ENCODE results near the gene ARID3A. TPM values are rescaled to one million over a fixed set of nuclear protein-coding genes. Genes with fewer than 3 reads are reported as not detected.
A peak's percentile ranks its signal among the peaks of the same experiment; 100 is the strongest.

Gene ARID3A
- total RNA-seq, 3 donors from 2014 or later (not counting 1 experiment from before 2014, with no cell fraction given), result 15.9 to 24.6 (median 24.2) TPM

DNA sequence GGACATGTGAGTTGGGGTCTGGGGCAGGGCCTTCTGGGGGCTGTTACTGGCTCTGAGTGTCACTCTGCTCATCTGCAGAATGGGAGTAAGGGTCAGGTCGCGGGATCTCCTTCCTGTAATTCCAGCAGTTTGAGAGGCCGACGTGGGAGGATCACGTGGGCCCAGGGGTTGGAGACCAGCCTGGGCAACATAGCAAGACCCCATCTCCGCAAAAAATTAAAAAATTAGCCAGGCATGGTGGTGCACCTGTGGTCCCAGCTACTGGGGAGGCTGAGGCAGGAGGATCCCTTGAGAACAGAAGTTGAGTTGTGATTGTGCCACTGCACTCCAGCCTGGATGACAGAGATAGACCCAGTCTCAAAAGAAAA, 4.0 kb downstream of the ARID3A start:
- no peak overlapping the region for H3K4me3 ChIP-seq (ENCODE audit: low read length)
- H3K27ac ChIP-seq (ENCODE audit: low read length), result no peak overlapping the region
- intact Hi-C loops (cut with micrococcal nuclease), result loop anchor here (10.0 kb wide), 1 partner anchor 315 kb away; the partner anchor contains the start of genes ATP5F1D and MIDN
- no peaks in the 10 kb centered on the region for H3K36me3 Mint-ChIP-seq
- DNase-seq, result no peak
- TF ChIP-seq, protein P1, sequence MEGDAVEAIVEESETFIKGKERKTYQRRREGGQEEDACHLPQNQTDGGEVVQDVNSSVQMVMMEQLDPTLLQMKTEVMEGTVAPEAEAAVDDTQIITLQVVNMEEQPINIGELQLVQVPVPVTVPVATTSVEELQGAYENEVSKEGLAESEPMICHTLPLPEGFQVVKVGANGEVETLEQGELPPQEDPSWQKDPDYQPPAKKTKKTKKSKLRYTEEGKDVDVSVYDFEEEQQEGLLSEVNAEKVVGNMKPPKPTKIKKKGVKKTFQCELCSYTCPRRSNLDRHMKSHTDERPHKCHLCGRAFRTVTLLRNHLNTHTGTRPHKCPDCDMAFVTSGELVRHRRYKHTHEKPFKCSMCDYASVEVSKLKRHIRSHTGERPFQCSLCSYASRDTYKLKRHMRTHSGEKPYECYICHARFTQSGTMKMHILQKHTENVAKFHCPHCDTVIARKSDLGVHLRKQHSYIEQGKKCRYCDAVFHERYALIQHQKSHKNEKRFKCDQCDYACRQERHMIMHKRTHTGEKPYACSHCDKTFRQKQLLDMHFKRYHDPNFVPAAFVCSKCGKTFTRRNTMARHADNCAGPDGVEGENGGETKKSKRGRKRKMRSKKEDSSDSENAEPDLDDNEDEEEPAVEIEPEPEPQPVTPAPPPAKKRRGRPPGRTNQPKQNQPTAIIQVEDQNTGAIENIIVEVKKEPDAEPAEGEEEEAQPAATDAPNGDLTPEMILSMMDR (IDR thresholded peaks at IDR 0.05), result no peak
- WGBS (ENCODE audit: insufficient coverage), result over 99% methylated on average over 6 of the region's 6 CpGs
- H3K4me3 Mint-ChIP-seq, result no peak overlapping the region
- ATAC-seq, result no peak
- H3K9me3 Mint-ChIP-seq, result no peaks in the 10 kb centered on the region
- H3K36me3 ChIP-seq (ENCODE audit: control insufficient read depth, insufficient read depth, low read length), result no peaks in the 10 kb centered on the region
- no peaks in the 10 kb centered on the region for H3K27me3 ChIP-seq (ENCODE audit: control insufficient read depth, insufficient read depth, low read length)
- H3K4me1 ChIP-seq (ENCODE audit: control insufficient read depth, insufficient read depth, low read length), result peaks cover 56% of the 10 kb centered on the region
- no peaks in the 10 kb centered on the region for H3K27me3 Mint-ChIP-seq (ENCODE audit: low read depth in 2 of 2)
- H3K9me3 ChIP-seq (ENCODE audit: control insufficient read depth, insufficient read depth, low read length), result no peaks in the 10 kb centered on the region
- H3K4me1 Mint-ChIP-seq, result peaks cover 0 to 26% of the 10 kb centered on the region in 2 donors
- no peak overlapping the region for H3K27ac Mint-ChIP-seq

DNA sequence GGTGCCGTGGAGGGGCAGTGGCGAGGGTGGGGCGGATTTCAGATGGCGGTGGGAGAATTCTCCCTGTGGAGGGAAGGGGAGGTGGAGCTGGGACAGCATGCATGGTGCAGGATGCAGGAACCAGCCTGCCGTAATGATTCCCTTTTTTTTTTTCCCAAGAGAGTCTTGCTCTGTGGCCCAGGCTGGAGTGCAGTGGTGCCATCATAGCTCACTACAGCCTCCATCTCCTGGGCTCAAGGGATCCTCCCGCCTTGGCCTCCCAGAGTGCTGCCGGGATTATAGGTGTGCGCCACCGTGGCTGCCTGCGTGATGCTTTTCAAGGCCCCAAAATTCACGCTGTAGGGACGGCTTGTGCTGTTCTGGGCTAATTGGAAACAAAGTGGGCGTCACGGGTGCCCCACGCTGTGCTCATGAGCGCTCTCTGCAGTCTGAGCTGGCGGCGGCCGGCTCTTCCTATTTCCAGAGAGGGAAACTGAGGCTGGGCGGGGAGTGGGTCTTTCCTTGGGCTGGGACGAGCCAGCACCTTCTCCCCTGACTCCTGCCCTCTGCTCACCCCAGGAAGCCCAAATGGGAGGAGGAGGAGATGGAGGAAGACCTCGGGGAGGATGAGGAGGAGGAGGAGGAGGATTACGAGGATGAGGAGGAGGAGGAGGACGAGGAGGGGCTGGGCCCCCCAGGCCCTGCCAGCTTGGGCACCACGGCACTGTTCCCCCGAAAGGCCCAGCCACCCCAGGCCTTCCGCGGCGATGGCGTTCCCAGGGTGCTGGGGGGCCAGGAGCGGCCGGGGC, 6.2 kb downstream of the ARID3A start:
- TF ChIP-seq, protein P1 (IDR thresholded peaks at IDR 0.05), result no peak
- intact Hi-C loops (cut with micrococcal nuclease), result no loop called here
- H3K27ac ChIP-seq (ENCODE audit: low read length), result peak overlapping the region; percentile 16
- no peak overlapping the region for H3K4me3 Mint-ChIP-seq
- H3K36me3 ChIP-seq (ENCODE audit: control insufficient read depth, insufficient read depth, low read length), result no peaks in the 10 kb centered on the region
- peak in 1 of 3 donors; percentile 1 for ATAC-seq
- no peaks in the 10 kb centered on the region for H3K27me3 Mint-ChIP-seq (ENCODE audit: low read depth in 2 of 2)
- H3K9me3 ChIP-seq (ENCODE audit: control insufficient read depth, insufficient read depth, low read length), result no peaks in the 10 kb centered on the region
- no peak overlapping the region for H3K4me3 ChIP-seq (ENCODE audit: low read length)
- 78% methylated on average over 30 of the region's 32 CpGs for WGBS (ENCODE audit: insufficient coverage)
- no peaks in the 10 kb centered on the region for H3K36me3 Mint-ChIP-seq
- H3K27ac Mint-ChIP-seq, result peak overlapping the region in 1 of 2 donors; percentile 90
- DNase-seq, result no peak
- peaks cover 3 to 31% of the 10 kb centered on the region in 2 donors for H3K4me1 Mint-ChIP-seq
- no peaks in the 10 kb centered on the region for H3K9me3 Mint-ChIP-seq
- H3K4me1 ChIP-seq (ENCODE audit: control insufficient read depth, insufficient read depth, low read length), result peaks cover 51% of the 10 kb centered on the region
- H3K27me3 ChIP-seq (ENCODE audit: control insufficient read depth, insufficient read depth, low read length), result no peaks in the 10 kb centered on the region

DNA sequence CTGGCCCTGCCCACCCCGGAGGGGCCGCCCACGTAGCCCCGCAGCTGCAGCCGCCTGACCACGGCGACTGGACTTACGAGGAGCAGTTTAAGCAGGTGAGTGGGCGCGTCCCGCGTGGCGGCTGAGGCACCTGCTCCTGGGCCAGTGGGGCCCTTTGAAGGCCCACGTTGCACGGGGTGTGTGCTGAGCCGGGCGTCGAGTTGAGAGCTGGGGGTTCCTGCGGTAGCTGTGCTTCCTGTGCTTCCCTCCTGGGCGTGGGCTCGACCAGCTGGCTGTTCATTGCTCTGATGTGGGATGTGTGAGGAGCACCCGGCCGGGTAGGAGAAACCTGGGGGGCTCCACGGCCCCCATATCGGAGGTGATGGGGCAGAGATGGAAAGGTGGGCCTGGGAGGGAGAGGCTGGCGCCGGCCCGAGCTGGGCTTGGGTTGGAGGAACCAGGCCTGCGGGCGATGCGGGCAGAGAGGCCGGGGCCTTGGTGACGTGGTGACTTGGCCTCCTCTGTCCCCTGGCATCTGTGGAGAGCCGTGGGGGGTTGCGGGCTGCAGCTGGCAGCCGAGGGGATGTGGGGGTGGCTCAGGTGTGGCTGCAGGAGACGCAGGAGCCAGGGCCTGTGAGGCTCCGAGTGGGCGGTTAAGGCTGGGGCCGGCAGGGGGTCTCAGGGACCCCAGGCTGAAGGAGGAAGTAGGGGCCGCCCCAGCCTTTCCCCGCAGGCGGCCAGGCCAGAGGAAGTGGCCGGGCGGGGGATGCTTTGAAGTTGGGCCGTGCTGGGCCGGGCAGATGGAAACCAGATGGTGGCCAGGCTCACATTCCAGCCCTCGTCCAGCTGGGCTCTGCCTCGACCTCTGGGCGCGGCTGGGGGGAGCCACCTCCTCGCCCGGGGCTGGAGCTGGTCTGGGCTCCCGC, 7.1 kb downstream of the ARID3A start:
- DNase-seq (peak in 1 of 2 donors; percentile 74), ATAC-seq (peak; percentile 64 to 72 (median 66))
- Histone ChIP-seq H3K36me3 (ENCODE audit: control insufficient read depth, insufficient read depth, low read length) (no peaks in the 10 kb centered on the region), H3K9me3 (ENCODE audit: control insufficient read depth, insufficient read depth, low read length) (peaks cover 2% of the 10 kb centered on the region), H3K4me1 (ENCODE audit: control insufficient read depth, insufficient read depth, low read length) (peaks cover 51% of the 10 kb centered on the region), H3K27me3 (ENCODE audit: control insufficient read depth, insufficient read depth, low read length) (no peaks in the 10 kb centered on the region), H3K27ac (ENCODE audit: low read length) (peak overlapping the region; percentile 71), H3K4me3 (ENCODE audit: low read length) (peak overlapping the region; percentile 16)
- H3K9me3 Mint-ChIP-seq, result no peaks in the 10 kb centered on the region
- no peaks in the 10 kb centered on the region for H3K36me3 Mint-ChIP-seq
- H3K27me3 Mint-ChIP-seq (ENCODE audit: low read depth in 2 of 2), result peaks cover 0 to 3% of the 10 kb centered on the region in 2 donors
- 13% methylated on average over 54 of the region's 54 CpGs for WGBS (ENCODE audit: insufficient coverage)
- intact Hi-C loops (cut with micrococcal nuclease), result no loop called here
- H3K4me1 Mint-ChIP-seq, result peaks cover 9 to 36% of the 10 kb centered on the region in 2 donors
- TF ChIP-seq, protein P1 (IDR thresholded peaks at IDR 0.05), result no peak
- H3K27ac Mint-ChIP-seq, result peak overlapping the region; percentile 56 to 90
- peak overlapping the region; percentile 88 for H3K4me3 Mint-ChIP-seq
